Effector memory CD8-positive, alpha-beta T cell (primary cell): Measurements from ENCODE around the gene RECQL5.

Source experiments
- ATAC-seq: fragments of 150-1000 bp; cut with Tn5 transposase; replicated peaks from 2 replicates; pipeline ENCODE4 v1.10.0; 2021; ENCODE audit warnings: mild to moderate bottlenecking, moderate library complexity
- DNase-seq, 3 experiments: peaks; one replicate each; pipeline ENCODE4 v3.0.0; 2021
- H3K27ac Mint-ChIP-seq, 2 donors: one replicate each; pipeline ENCODE4 v1.8.0; 2022; ENCODE audit warnings: mild to moderate bottlenecking in 2 of 2, mixed read lengths in 2 of 2, moderate library complexity in 2 of 2
- H3K27me3 Mint-ChIP-seq, 2 donors: one replicate each; pipeline ENCODE4 v1.8.0; 2022; ENCODE audit warnings: mixed read lengths in 2 of 2
- H3K36me3 Mint-ChIP-seq: one replicate; pipeline ENCODE4 v1.8.0; 2022; ENCODE audit warnings: mild to moderate bottlenecking, moderate library complexity, mixed read lengths; ENCODE audit not compliant: insufficient read depth
- H3K4me1 Mint-ChIP-seq, 2 donors: one replicate each; pipeline ENCODE4 v1.8.0; 2022; ENCODE audit warnings: low read depth in 2 of 2, mixed read lengths in 2 of 2
- H3K4me3 Mint-ChIP-seq, 2 donors: one replicate each; pipeline ENCODE4 v1.8.0; 2022; ENCODE audit warnings: mild to moderate bottlenecking in 2 of 2, mixed read lengths in 2 of 2, moderate library complexity in 2 of 2
- H3K9me3 Mint-ChIP-seq, 2 donors: one replicate each; pipeline ENCODE4 v1.8.0; 2022; ENCODE audit warnings: mixed read lengths in 2 of 2

The RECQL5 gene

GRCh38 chr17:75679706-75680211 lies 12.8 kb upstream of the RECQL5 start:
- peaks cover 10 to 17% of the 10 kb centered on the region in 2 donors for H3K4me1 Mint-ChIP-seq
- no peak overlapping the region for H3K27ac Mint-ChIP-seq
- ATAC-seq (no peak), DNase-seq (no peak)
- H3K9me3 Mint-ChIP-seq: no peaks in the 10 kb centered on the region
- peaks cover 51% of the 10 kb centered on the region for H3K36me3 Mint-ChIP-seq
- H3K27me3 Mint-ChIP-seq: no peaks in the 10 kb centered on the region
- H3K4me3 Mint-ChIP-seq: no peak overlapping the region

DNA sequence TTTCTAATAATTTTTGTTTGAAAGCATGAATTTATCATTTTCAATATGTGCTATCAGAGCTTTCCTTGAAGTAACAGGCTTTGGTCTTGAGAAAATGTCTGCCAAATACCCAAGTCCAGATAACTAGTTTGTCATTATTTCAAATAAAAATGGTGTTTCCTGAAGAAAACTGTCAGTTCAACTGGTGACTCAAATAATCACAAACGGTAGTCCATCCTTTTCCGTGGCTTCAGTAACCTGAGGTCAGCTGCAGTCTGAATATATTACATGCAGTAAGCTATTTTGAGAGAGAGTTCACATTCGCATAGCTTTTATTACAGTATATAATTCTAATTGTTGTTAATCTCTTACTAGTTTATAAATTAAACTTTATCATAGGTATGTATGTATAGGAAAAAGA lies 9.5 kb upstream of the RECQL5 start:
- Mint-ChIP-seq H3K4me1 (peaks cover 7% of the 10 kb centered on the region in 2 donors), H3K4me3 (no peak overlapping the region), H3K9me3 (no peaks in the 10 kb centered on the region), H3K27me3 (no peaks in the 10 kb centered on the region), H3K36me3 (peaks cover 77% of the 10 kb centered on the region), H3K27ac (peak overlapping the region in 1 of 2 donors; percentile 38)
- no peak for DNase-seq
- ATAC-seq: no peak

DNA sequence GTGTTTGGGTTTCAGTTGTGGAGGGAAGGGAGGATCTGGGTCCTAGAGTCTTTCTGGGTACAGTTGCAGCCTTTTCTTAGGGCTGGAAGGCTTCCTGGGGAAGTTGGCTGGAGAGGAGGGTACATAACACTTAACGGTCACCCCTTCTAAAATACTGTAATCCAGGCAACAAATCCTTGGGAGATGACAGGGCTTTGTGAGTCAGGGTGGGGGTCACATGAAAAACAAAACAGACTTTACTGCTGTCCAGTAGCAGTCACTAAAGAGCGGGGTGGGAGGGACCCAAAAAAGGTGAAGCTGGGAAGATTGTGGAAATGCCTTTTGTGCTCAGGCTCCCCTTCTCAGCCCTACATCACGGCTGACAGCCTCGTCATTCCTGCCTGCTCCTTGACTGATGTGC lies 6.5 kb upstream of the RECQL5 start:
- no peaks in the 10 kb centered on the region for H3K9me3 Mint-ChIP-seq
- H3K36me3 Mint-ChIP-seq: peaks cover 84% of the 10 kb centered on the region
- H3K4me3 Mint-ChIP-seq: peak overlapping the region in 1 of 2 donors; percentile 13
- H3K4me1 Mint-ChIP-seq: peaks cover 8 to 12% of the 10 kb centered on the region in 2 donors
- ATAC-seq (no peak), DNase-seq (no peak)
- H3K27ac Mint-ChIP-seq: peak overlapping the region in 1 of 2 donors; percentile 25
- H3K27me3 Mint-ChIP-seq: no peaks in the 10 kb centered on the region

- Mint-ChIP-seq H3K27me3 (no peaks in the 10 kb centered on the region), H3K27ac (no peak overlapping the region), H3K9me3 (no peaks in the 10 kb centered on the region), H3K36me3 (peaks cover 75% of the 10 kb centered on the region), H3K4me3 (no peak overlapping the region), H3K4me1 (peaks cover 11 to 16% of the 10 kb centered on the region in 2 donors)
- no peak for DNase-seq
- ATAC-seq: no peak
Observed at GRCh38 chr17:75672011-75672410, 5.1 kb upstream of the RECQL5 start.

DNA sequence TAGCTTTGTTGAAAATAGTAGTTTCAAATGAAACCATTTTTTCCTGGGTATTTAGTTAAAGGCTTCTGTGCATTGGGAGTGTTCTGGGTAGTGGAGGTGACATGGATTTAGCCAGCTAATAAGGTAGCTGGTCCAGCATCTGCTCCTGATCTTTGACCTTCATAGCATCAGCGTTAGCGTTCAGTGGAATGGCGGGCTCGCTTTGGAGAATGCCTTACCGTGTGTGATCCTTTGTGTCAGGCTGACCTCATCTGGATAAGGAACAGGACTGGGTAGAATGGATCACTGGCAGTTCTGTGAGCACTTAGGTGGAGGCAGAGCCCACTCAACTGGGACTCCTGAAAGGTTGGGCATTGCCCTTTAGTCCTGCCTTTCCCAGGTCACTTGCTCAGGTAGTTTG lies 3.9 kb upstream of the RECQL5 start:
- H3K36me3 Mint-ChIP-seq: peaks cover 69% of the 10 kb centered on the region
- H3K27me3 Mint-ChIP-seq: no peaks in the 10 kb centered on the region
- peaks cover 14 to 19% of the 10 kb centered on the region in 2 donors for H3K4me1 Mint-ChIP-seq
- H3K4me3 Mint-ChIP-seq: no peak overlapping the region
- H3K27ac Mint-ChIP-seq: no peak overlapping the region
- DNase-seq (no peak), ATAC-seq (no peak)
- H3K9me3 Mint-ChIP-seq: no peaks in the 10 kb centered on the region

GRCh38 chr17:75668489-75668888 lies 1.5 kb upstream of the RECQL5 start:
- H3K9me3 Mint-ChIP-seq: no peaks in the 10 kb centered on the region
- peak overlapping the region in 1 of 2 donors; percentile 11 for H3K27ac Mint-ChIP-seq
- peaks cover 62% of the 10 kb centered on the region for H3K36me3 Mint-ChIP-seq

GRCh38 chr17:75667825-75668224 lies 871 bp upstream of the RECQL5 start:
- Mint-ChIP-seq H3K27me3 (no peaks in the 10 kb centered on the region), H3K4me3 (no peak overlapping the region), H3K36me3 (peaks cover 56% of the 10 kb centered on the region), H3K9me3 (no peaks in the 10 kb centered on the region), H3K4me1 (peaks cover 12 to 21% of the 10 kb centered on the region in 2 donors), H3K27ac (peak overlapping the region in 1 of 2 donors; percentile 11)
- DNase-seq (no peak), ATAC-seq (no peak)

More at GRCh38 chr17:75668489-75668888, 1.5 kb upstream of the RECQL5 start:
- no peak for ATAC-seq
- H3K4me1 Mint-ChIP-seq: peaks cover 12 to 21% of the 10 kb centered on the region in 2 donors
- DNase-seq: no peak
- no peak overlapping the region for H3K4me3 Mint-ChIP-seq
- H3K27me3 Mint-ChIP-seq: no peaks in the 10 kb centered on the region

- DNase-seq (no peak), ATAC-seq (no peak)
- H3K9me3 Mint-ChIP-seq: no peaks in the 10 kb centered on the region
- peak overlapping the region; percentile 51 to 57 for H3K4me3 Mint-ChIP-seq
- peaks cover 40% of the 10 kb centered on the region for H3K36me3 Mint-ChIP-seq
- H3K27me3 Mint-ChIP-seq: no peaks in the 10 kb centered on the region
- no peak overlapping the region for H3K27ac Mint-ChIP-seq
- peaks cover 10 to 17% of the 10 kb centered on the region in 2 donors for H3K4me1 Mint-ChIP-seq
Observed at GRCh38 chr17:75665981-75666380, 973 bp downstream of the RECQL5 start.

DNA sequence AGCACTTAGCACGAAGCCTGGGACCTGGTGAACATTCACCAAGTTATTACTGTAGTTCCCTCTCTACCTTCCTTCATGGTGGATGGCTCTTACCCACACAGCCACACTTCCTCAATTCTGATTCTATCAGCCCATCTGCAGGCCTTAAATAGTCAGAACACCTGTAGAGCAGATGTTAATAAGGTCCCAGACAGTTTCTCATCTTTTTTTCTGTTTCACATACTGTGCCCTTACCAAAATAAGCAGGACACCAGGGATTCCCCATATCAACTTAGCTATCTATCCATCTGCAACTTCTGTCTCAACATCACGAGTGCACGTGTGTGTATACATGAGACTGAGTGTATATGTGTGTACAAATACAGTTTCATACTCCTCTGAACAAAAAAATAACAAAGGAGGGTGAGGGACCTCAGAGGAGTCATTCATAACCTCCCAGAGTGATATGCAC lies 2.8 kb downstream of the RECQL5 start:
- Mint-ChIP-seq H3K36me3 (peaks cover 22% of the 10 kb centered on the region), H3K4me1 (peaks cover 5 to 10% of the 10 kb centered on the region in 2 donors), H3K27ac (no peak overlapping the region), H3K27me3 (no peaks in the 10 kb centered on the region), H3K4me3 (no peak overlapping the region), H3K9me3 (no peaks in the 10 kb centered on the region)
- DNase-seq (no peak), ATAC-seq (no peak)

DNA sequence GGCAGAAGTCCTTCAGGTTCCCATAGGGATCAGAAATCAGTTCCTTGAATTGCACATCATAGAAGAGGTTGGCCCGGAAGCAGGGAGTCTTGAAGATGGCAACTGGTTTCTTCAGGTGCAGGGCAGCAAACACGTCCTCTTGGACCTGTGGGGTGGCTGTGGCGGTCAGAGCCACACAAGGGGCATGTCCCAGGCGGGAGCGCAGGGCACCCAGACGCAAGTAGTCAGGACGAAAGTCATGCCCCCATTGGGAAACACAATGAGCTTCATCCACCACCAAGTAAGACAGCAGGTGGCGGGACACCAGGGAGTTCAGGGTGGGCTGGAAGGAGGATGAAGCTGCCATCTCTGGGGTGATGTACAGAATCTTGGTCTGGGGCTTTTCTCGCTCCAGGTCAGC lies 4.4 kb downstream of the RECQL5 start:
- no peak for DNase-seq
- no peaks in the 10 kb centered on the region for H3K9me3 Mint-ChIP-seq
- H3K4me3 Mint-ChIP-seq: no peak overlapping the region
- ATAC-seq: no peak
- peaks cover 12% of the 10 kb centered on the region for H3K36me3 Mint-ChIP-seq
- H3K4me1 Mint-ChIP-seq: peaks cover 3 to 5% of the 10 kb centered on the region in 2 donors
- H3K27me3 Mint-ChIP-seq: no peaks in the 10 kb centered on the region
- no peak overlapping the region for H3K27ac Mint-ChIP-seq

- H3K9me3 Mint-ChIP-seq: no peaks in the 10 kb centered on the region
- no peak overlapping the region for H3K27ac Mint-ChIP-seq
- H3K27me3 Mint-ChIP-seq: no peaks in the 10 kb centered on the region
- DNase-seq (no peak), ATAC-seq (no peak)
- H3K4me3 Mint-ChIP-seq: no peak overlapping the region
- H3K36me3 Mint-ChIP-seq: peaks cover 12% of the 10 kb centered on the region
- H3K4me1 Mint-ChIP-seq: peaks cover 3 to 5% of the 10 kb centered on the region in 2 donors
Observed at GRCh38 chr17:75661531-75661930, 5.4 kb downstream of the RECQL5 start.

DNA sequence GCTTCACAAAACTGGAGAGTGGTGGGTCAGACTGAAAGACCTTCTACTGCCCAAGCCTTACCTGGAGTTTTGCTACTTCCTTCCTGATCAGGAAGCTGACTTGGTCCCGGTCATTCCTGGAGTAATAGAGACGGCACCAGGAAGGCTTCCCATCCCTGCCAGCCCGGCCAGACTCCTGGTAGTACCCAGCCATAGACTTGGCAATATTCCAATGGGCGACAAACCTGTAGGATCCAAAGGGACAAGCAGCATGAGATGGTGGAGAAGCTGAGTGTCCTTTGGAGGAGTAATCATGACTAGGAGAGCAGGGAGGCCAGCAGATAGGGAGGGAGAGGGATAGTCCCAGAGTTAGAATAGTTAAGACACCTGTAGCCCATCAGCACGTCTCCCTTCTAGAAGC lies 8.7 kb downstream of the RECQL5 start:
- H3K4me3 Mint-ChIP-seq: no peak overlapping the region
- no peaks in the 10 kb centered on the region for H3K4me1 Mint-ChIP-seq
- no peak for ATAC-seq
- DNase-seq: no peak
- no peaks in the 10 kb centered on the region for H3K9me3 Mint-ChIP-seq
- H3K36me3 Mint-ChIP-seq: peaks cover 3% of the 10 kb centered on the region
- no peaks in the 10 kb centered on the region for H3K27me3 Mint-ChIP-seq
- H3K27ac Mint-ChIP-seq: no peak overlapping the region

DNA sequence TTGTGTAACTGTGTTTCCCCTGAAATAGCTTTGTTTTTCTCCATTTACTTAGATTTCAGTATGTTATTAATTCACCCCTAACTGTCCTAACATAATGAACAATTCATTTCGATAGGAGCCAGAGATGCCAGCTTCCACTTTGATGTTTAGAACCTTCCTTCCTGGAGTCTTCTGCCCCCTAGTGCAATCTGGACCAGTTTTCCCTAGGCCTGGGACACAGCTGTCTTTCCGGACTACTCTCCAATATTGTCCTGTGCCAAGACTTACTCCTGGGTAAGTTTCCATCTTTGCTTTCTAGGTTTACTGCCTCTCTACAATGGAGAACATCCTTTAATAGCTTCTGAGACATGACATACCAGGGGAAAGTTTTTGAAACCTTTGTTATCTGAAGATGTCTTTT lies 12.8 kb downstream of the RECQL5 start:
- ATAC-seq (no peak), DNase-seq (no peak)
- Mint-ChIP-seq H3K36me3 (peaks cover 12% of the 10 kb centered on the region), H3K27me3 (no peaks in the 10 kb centered on the region), H3K9me3 (no peaks in the 10 kb centered on the region), H3K4me1 (peaks cover 0 to 4% of the 10 kb centered on the region in 2 donors), H3K27ac (no peak overlapping the region), H3K4me3 (no peak overlapping the region)

DNA sequence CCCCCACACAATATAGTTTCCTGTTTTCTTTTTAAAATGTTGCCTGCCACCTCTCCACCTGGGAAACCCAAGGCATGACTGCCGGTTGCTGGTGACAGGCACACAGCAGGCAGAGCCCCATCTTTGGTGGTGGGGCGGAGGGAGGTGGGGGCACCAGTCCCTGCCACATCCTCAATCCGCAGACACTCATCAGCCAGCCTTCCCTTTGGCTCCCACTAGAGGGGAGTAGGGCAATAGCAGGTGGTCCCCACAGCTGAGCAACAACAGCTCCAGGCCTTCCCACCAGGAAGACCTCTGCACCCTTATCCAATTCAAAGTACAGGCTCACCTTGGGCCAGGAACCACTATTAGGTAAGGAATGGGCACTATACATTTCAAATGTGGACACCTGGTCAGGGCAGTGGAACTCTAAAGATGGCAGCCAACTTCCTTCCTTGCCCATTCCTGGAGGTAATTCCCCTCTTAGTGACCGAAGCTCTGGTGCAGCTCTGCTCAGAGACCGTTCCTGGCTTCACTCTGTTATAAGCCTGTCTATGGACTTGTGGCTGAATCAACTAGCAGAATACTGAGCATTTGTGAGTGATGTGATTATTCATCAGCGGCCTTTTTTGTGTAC lies 13.9 kb downstream of the RECQL5 start:
- no peaks in the 10 kb centered on the region for H3K9me3 Mint-ChIP-seq
- H3K4me3 Mint-ChIP-seq: no peak overlapping the region
- peaks cover 17% of the 10 kb centered on the region for H3K36me3 Mint-ChIP-seq
- peak in 1 of 3 experiments; percentile 16 for DNase-seq
- no peak overlapping the region for H3K27ac Mint-ChIP-seq
- peak; percentile 62 for ATAC-seq
- H3K4me1 Mint-ChIP-seq: peaks cover 0 to 4% of the 10 kb centered on the region in 2 donors
- no peaks in the 10 kb centered on the region for H3K27me3 Mint-ChIP-seq
